HG02610 (cell line): ENCODE results near the gene VPS18.
A peak's percentile ranks its signal among the peaks of the same experiment; 100 is the strongest.
"Not testable (repeated sequence)": the region's sequence is repeated elsewhere in the genome, so short reads cannot be mapped to it uniquely, and the experiment has no call there.

ENCODE experiments used
- ATAC-seq: cut with Tn5 transposase; IDR thresholded peaks from one replicate; pipeline ENCODE4 v1.9.1; 2021; ENCODE audit warnings: mild to moderate bottlenecking, moderate library complexity; ENCODE audit not compliant: unreplicated experiment

VPS18 gene, protein sequence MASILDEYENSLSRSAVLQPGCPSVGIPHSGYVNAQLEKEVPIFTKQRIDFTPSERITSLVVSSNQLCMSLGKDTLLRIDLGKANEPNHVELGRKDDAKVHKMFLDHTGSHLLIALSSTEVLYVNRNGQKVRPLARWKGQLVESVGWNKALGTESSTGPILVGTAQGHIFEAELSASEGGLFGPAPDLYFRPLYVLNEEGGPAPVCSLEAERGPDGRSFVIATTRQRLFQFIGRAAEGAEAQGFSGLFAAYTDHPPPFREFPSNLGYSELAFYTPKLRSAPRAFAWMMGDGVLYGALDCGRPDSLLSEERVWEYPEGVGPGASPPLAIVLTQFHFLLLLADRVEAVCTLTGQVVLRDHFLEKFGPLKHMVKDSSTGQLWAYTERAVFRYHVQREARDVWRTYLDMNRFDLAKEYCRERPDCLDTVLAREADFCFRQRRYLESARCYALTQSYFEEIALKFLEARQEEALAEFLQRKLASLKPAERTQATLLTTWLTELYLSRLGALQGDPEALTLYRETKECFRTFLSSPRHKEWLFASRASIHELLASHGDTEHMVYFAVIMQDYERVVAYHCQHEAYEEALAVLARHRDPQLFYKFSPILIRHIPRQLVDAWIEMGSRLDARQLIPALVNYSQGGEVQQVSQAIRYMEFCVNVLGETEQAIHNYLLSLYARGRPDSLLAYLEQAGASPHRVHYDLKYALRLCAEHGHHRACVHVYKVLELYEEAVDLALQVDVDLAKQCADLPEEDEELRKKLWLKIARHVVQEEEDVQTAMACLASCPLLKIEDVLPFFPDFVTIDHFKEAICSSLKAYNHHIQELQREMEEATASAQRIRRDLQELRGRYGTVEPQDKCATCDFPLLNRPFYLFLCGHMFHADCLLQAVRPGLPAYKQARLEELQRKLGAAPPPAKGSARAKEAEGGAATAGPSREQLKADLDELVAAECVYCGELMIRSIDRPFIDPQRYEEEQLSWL

GRCh38 chr15:40893733-40894680 lies at the start of gene VPS18:
TSS of gene VPS18 (plus strand) at chr15:40894450. CDS start at chr15:40894769, 319 bp downstream.
- ATAC-seq: peak; percentile 92

GRCh38 chr15:40844696-40845030 lies 49.6 kb upstream of the VPS18 start:
- ATAC-seq: no peak

DNA sequence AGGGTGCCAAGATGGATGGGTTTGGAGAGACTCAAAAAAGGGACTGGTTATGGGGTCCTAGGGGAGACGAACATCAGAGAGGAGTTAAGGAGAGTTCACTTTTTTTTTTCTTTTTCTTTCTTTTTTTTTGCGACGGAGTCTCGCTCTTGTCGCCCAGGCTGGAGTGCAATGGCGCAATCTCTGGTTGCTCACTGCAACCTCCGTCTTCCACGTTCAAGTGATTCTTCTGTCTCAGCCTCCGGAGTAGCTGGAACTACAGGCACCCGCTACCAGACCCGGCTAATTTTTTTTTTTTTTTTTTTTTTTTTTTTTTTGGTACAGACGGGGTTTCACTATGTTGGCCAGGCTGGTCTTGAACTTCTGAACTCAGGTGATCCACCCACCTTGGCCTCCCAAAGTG lies 49.2 kb upstream of the VPS18 start:
- ATAC-seq: no peak

GRCh38 chr15:40845511-40846284 lies 48.6 kb upstream of the VPS18 start:
- ATAC-seq: no peak

GRCh38 chr15:40846841-40847222 lies 47.4 kb upstream of the VPS18 start:
- peak; percentile 20 for ATAC-seq

- peak; percentile 72 for ATAC-seq
These were observed 46.9 kb upstream of the VPS18 start for GRCh38 chr15:40847223-40847961.

DNA sequence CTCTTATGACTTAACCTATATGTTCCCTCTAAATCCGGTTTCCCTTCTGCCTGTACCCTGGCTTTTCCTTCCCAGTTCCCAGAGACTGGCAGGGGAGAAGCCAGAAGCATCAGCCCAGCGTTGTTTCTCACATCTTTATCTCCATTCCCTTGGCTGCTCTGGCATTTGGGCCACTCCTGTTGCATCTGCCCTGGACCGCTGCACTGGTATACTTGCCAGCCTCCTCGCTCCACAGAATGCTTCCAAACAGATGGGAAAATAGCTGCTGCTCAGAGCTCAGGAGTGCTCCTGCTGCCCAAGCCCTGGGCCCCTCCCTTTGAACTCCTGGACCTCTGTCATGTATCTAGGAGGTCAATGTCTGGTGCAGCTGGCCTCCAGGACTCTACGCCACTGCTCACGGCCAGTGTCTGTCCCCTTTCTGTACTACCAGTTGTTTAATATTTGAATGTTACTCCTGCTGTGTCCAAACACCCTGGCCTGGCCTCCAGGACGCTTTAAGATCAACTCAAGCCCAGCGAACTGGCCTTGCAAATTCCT lies 43.6 kb upstream of the VPS18 start:
- no peak for ATAC-seq

DNA sequence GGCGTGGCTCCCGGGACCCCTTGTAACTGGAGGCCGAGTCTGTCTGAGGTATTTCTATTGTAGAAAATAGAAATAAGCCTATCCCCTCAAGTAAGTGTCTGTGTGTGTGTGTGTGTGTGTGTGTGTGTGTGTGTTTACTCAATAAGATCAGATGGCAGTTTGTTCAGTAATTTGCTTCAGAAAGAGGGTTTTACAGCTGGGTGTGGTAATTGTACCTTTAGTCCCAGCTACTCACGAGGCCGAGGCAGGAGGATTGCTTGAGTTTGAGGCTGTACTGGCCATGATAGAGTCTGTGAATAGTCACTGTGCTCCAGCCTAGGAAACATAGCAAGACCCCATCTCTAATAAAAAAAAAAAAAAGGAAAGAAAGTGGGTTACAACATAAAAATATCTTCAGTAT lies 41.7 kb upstream of the VPS18 start:
- no peak for ATAC-seq

GRCh38 chr15:40853241-40853890 lies 40.9 kb upstream of the VPS18 start:
- ATAC-seq: no peak

DNA sequence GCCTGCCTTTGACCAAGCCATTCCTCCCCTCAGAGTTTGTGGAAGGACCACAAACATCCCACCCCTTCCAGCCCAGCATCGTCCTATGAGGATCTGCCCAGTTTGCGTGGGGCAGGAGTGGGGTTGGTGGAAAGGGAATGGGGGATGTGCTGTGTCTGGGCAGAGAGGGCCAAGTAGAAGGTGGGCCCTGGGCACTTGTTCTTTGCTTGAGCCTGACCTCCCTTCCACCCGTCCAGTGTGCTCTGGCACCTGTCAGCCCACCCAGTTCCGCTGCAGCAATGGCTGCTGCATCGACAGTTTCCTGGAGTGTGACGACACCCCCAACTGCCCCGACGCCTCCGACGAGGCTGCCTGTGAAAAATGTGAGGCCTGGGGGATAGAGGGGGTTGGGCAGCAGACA lies 40.1 kb upstream of the VPS18 start:
- no peak for ATAC-seq

- no peak for ATAC-seq
These were observed 38.5 kb upstream of the VPS18 start for GRCh38 chr15:40855706-40856234.

DNA sequence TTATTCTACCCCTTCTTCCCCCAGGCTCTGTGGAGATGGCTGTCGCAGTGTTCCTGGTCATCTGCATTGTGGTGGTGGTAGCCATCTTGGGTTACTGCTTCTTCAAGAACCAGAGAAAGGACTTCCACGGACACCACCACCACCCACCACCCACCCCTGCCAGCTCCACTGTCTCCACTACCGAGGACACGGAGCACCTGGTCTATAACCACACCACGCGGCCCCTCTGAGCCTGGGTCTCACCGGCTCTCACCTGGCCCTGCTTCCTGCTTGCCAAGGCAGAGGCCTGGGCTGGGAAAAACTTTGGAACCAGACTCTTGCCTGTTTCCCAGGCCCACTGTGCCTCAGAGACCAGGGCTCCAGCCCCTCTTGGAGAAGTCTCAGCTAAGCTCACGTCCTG lies 37.5 kb upstream of the VPS18 start:
- no peak for ATAC-seq

DNA sequence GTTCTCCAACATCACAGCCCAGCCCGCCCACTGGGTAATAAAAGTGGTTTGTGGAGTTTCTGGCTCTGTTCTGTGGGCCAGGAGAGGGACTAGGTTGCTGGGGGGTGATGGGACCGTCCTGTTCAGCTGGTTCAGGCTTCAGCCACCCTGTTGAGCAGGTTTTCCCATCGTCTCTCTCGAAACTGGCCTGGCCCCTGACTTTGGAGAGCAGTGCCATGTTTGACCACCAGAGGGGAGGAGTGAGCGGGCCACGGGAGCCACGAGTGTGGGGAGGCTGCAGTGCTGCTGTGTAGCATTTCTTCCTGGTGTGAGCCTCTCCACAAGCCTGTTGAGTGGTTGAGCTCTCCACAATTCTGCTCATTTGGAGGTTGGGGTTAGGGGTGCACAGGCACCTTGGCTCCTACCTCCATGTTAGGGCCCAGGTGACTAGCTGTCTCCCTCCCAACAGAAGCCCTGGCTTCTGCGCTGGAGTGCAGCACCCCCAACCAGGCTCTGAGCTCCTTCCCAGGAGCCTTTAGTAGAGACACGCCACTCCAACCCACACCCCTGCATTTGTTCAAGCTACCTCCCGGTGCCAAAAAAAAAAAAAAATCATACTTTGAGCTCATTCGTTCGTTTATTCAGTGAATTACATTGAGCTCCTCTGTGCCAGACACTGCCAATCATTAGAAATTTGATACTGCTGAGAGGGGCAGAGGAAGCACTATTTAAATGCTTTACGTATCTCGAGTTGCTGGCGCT lies 36.5 kb upstream of the VPS18 start:
- ATAC-seq: peak; percentile 60

GRCh38 chr15:40858706-40859105 lies 35.5 kb upstream of the VPS18 start:
- ATAC-seq: no peak

GRCh38 chr15:40859206-40859851 lies 34.9 kb upstream of the VPS18 start:
- ATAC-seq: no peak

- not testable (repeated sequence) for ATAC-seq
These were observed 33.1 kb upstream of the VPS18 start for GRCh38 chr15:40861147-40861546.

- ATAC-seq: no peak
These were observed 30.5 kb upstream of the VPS18 start for GRCh38 chr15:40863660-40864270.
